Stomach (tissue), 4 donors: Measurements from ENCODE around the gene NSDHL.

ENCODE experiments used
- EP300 ChIP-seq: sonication (generic); formaldehyde crosslinking; IDR thresholded peaks from one replicate; pipeline ENCODE4 v1.6.1; 2017; ENCODE audit warnings: antibody characterized with exemption
- POLR2A ChIP-seq, 4 donors: fragments of 450-650 bp; IDR thresholded peaks; one replicate each; pipeline ENCODE4 v1.6.1; 2016; ENCODE audit warnings: antibody characterized with exemption in 4 of 4, control low read depth in 2 of 4, mild to moderate bottlenecking in 1 of 4, moderate library complexity in 1 of 4
- POLR2AphosphoS5 ChIP-seq, 3 donors: sonication (generic); formaldehyde crosslinking; IDR thresholded peaks; one replicate each; pipeline ENCODE4 v1.6.1; 2016; ENCODE audit warnings: antibody characterized with exemption in 3 of 3
- TF ChIP-seq, protein P1 (sequence below), 7 experiments: fragments of 450-650 bp in 4 of 7; fragments of 200-600 bp in 3 of 7; sonication (generic) in 3 of 7; IDR thresholded peaks; one replicate each; pipeline ENCODE4 v1.5.1; 2016 to 2019; ENCODE audit warnings: antibody characterized with exemption in 7 of 7, control low read depth in 2 of 7, mild to moderate bottlenecking in 1 of 7

DNA sequence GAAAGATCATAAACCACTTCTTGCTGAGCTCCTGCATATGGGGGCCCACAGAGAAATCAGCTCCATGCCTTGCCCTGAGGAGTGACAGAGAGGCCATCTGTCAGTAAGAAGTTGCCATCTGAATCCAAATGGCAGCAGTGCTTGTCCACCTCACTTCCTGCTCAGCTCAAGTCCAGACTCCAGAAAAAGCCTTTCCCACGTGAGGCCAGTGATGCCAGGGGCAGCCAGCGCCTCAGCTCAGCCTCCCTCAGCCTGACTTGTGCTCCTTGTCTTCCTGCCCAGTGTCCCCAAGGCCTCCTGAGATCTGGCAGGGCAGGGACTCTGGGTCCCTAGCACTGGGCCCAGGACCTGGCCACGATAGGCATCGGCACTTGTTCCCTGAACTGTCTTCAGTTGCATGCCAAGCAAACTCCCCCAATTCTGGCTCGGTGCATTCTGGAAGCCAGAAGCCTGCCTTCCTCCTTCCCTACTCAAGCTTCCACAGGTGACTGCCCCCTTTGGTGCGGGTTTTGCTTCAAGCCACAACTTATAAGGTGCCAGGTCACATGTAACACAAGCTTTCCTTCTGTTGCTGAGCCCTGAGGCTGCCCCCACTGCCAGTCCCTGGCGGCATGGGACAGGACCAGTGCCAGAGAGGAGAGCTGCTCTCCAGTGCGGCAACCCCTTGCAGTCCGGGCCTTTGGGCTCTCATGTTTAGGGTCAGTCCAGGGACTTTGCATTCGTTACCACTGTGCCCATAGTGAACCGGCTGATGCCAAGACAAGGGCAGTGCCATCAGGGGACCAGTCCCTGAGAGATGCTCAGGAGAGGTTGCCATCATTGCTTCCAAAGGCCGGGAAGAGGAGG lies 69.2 kb downstream of the NSDHL start:
- TF ChIP-seq, protein P1, sequence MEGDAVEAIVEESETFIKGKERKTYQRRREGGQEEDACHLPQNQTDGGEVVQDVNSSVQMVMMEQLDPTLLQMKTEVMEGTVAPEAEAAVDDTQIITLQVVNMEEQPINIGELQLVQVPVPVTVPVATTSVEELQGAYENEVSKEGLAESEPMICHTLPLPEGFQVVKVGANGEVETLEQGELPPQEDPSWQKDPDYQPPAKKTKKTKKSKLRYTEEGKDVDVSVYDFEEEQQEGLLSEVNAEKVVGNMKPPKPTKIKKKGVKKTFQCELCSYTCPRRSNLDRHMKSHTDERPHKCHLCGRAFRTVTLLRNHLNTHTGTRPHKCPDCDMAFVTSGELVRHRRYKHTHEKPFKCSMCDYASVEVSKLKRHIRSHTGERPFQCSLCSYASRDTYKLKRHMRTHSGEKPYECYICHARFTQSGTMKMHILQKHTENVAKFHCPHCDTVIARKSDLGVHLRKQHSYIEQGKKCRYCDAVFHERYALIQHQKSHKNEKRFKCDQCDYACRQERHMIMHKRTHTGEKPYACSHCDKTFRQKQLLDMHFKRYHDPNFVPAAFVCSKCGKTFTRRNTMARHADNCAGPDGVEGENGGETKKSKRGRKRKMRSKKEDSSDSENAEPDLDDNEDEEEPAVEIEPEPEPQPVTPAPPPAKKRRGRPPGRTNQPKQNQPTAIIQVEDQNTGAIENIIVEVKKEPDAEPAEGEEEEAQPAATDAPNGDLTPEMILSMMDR (IDR thresholded peaks at IDR 0.05), result no peak
- no peak for TF ChIP-seq POLR2AphosphoS5 (IDR thresholded peaks at IDR 0.05)
- no peak for TF ChIP-seq EP300
- no peak for TF ChIP-seq POLR2A (IDR thresholded peaks at IDR 0.05)
